Large intestine (tissue), 3 donors: ENCODE results near the gene ASMTL. TPM values are rescaled to one million over a fixed set of nuclear protein-coding genes. Genes with fewer than 3 reads are reported as not detected.
A peak's percentile ranks its signal among the peaks of the same experiment; 100 is the strongest.

ENCODE experiments used
- DNase-seq, 2 donors: peaks; one replicate each; pipeline versions ENCODE4 v3.0.0 to v3.0.0-alpha.2; 2013
- H3K27ac ChIP-seq: one replicate; pipeline ENCODE4 v1.5.1; 2013; ENCODE audit warnings: low read length
- H3K27me3 ChIP-seq: 2 replicates; pipeline ENCODE4 v1.6.1; 2013; ENCODE audit warnings: low read length; ENCODE audit not compliant: control insufficient read depth, insufficient read depth
- H3K36me3 ChIP-seq: 2 replicates; pipeline ENCODE4 v1.6.1; 2013; ENCODE audit warnings: low read length; ENCODE audit not compliant: control insufficient read depth, insufficient read depth
- H3K4me1 ChIP-seq: one replicate; pipeline ENCODE4 v1.6.1; 2013; ENCODE audit warnings: low read length; ENCODE audit not compliant: control insufficient read depth, insufficient read depth
- H3K4me3 ChIP-seq: one replicate; pipeline ENCODE4 v1.5.1; 2013; ENCODE audit warnings: low read length
- H3K9me3 ChIP-seq: one replicate; pipeline ENCODE4 v1.6.1; 2013; ENCODE audit warnings: mild to moderate bottlenecking, low read depth, low read length, moderate library complexity; ENCODE audit not compliant: control insufficient read depth
- WGBS: methylation state at CpG from one replicate; pipeline ENCODE4 v1.1.5; 2013; ENCODE audit warnings: low lambda C conversion rate; ENCODE audit not compliant: insufficient coverage; 5-methylcytosine and 5-hydroxymethylcytosine counted together
- polyA plus RNA-seq: library from polyadenylated mRNA; unstranded; fragments of 120-200 nt; gene quantifications from one replicate; pipeline ENCODE4 v1.2.1, GENCODE V29; 2013

The ASMTL gene
- polyA plus RNA-seq, 1 donor = 25.9 TPM

- Histone ChIP-seq H3K4me1 (no peaks in the 10 kb centered on the region), H3K9me3 (no peaks in the 10 kb centered on the region), H3K27ac (no peak overlapping the region), H3K4me3 (no peak overlapping the region), H3K36me3 (peaks cover 58% of the 10 kb centered on the region), H3K27me3 (no peaks in the 10 kb centered on the region)
- 93% methylated on average over 3 of the region's 30 CpGs for WGBS
- no peak for DNase-seq
These were observed 50.9 kb downstream of the ASMTL start for GRCh38 chrX:1401611-1402430.

DNA sequence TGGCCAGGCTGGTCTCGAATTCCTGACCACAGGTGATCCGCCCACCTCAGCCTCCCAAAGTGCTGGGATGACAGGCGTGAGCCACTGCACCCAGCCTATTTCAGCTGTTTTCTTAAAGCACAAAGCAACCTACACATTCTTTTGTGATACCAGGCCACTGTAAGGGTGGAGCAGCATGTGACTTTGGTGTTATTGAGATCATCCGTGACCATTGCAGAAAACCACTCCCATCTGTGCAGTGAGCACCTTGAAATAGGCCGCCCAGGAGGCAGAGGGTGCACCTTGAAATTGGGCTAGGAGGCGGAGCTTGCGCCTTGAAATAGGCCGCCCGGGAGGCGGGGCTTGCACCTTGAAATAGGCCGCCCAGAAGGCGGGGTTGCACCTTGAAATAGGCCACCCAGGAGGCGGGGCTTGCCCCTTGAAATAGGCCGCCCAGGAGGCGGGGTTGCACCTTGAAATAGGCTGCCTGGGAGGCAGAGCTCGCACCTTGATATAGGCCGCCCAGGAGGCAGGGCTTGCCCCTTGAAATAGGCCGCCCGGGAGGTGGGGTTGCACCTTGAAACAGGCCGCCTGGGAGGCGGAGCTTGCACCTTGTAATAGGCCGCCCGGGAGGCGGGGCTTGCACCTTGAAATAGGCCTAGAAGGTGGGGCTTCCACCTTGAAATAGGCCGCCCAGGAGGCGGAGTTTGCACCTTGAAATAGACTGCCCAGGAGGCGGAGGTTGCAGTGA, 51.8 kb downstream of the ASMTL start:
- peak in 1 of 2 donors; percentile 49 for DNase-seq
- no peaks in the 10 kb centered on the region for H3K27me3 ChIP-seq
- no peaks in the 10 kb centered on the region for H3K4me1 ChIP-seq
- no peak overlapping the region for H3K27ac ChIP-seq
- no peaks in the 10 kb centered on the region for H3K9me3 ChIP-seq
- WGBS = no CpG with 5 or more reads among the region's 27 CpGs
- H3K36me3 ChIP-seq = peaks cover 50% of the 10 kb centered on the region
- H3K4me3 ChIP-seq = no peak overlapping the region

DNA sequence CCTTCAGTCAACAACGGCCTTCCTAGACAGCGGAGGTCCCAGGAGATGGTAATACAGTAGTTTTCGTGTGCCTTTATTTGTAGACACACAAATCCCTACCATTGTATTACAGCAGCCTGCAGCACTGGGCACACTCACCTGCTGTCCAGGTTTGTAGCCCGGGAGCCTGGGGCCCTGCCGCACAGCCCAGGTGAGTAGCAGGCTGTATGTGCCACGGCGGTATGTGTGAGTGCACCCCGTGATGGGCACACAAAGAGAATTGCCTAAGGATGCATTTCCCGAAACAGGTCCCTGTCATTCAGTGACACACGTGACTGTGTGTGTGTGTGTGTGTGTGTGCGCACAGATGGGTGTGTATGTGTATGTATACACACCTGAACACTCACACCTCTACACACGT, 52.7 kb downstream of the ASMTL start:
- no peak overlapping the region for H3K27ac ChIP-seq
- no peak for DNase-seq
- 100% methylated on average over 1 of the region's 12 CpGs for WGBS

DNA sequence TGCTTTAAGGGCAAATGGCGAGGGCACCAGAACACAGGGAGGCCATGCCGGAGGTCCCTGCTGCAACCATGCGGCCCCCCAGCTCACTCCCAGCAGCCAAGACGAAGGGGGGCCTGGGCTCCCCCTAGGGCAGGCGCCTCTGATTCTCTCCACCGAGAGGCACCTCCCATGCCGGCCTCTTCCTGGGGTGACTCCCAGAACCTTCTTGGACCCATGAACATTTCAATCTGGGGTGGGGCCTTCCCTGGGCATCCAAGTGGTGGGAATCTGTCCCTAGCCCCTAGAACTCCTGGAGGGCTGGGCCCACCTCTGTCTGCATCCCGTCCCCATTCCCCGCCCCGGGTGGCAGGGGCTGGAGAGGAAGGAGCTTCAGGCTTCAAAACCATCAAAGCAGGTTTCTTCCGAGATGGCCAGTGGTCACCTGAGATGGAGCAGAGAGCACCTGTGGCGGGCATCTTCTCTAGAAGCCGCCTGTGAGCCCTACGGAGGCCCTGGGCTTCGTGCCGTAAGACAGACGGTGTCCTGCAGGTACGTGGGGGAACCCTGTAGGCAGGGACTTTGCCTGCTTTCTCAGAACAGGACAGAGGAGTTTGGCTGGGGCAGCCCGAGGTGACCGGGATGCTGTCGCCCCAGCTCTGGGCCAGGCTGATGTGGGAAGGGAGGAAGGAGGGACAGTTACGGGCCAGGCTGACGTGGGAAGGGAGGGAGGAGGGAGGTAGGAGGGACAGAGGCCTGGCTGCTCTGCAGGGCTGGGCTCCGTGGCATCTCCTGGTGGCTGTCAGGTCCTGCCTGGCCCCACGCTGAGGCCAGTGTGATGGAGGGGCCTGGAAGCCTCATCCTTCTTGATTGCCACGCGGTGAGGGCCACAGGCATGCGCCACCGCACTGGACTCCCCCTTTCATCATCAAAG, 54.0 kb downstream of the ASMTL start:
- no peaks in the 10 kb centered on the region for H3K27me3 ChIP-seq
- no peak overlapping the region for H3K27ac ChIP-seq
- no peak overlapping the region for H3K4me3 ChIP-seq
- no peaks in the 10 kb centered on the region for H3K9me3 ChIP-seq
- WGBS = no CpG with 5 or more reads among the region's 29 CpGs
- no peak for DNase-seq
- no peaks in the 10 kb centered on the region for H3K4me1 ChIP-seq
- peaks cover 31% of the 10 kb centered on the region for H3K36me3 ChIP-seq

More for the DNA sequence above, 52.7 kb downstream of the ASMTL start:
- Histone ChIP-seq H3K4me1 (no peaks in the 10 kb centered on the region), H3K27me3 (no peaks in the 10 kb centered on the region), H3K9me3 (no peaks in the 10 kb centered on the region), H3K4me3 (no peak overlapping the region), H3K36me3 (peaks cover 42% of the 10 kb centered on the region)

DNA sequence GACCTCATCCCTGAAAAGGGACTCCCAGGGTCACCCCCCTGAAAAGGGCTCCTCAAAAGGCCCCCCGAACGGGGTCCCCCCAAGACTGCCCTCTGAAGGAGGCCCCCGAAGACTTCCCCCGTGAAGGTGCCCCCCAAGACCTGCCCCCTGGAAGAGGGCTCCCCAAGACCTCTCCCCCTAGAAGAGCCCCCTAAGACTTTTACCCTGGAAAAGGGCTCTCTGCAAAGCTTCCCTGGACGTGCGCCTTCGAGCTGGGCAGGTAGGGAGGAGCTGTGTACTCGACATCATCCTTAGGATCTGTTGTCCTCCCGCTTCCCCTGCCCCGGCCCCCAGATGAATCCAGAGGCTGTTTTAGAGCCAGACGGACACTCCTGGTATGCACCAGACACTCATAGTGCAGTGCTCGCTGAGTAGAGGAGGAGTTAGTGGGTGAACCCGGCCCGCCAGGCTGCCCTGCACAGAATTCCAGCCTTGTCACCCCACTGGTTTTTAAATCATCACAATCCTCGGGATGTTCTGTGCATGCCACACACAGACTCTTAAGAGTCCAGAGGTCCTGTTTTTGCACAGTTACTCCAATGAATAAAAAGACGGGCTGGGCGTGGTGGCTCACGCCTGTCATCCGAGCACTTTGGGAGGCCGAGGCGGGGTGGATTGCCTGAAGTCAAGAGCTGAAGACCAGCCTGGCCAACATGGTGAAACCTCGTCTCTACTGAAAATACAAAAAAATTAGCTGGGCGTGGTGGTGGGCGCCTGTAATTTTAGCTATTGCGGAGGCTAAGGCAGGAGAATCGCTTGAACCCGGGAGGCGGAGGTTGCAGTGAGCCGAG, 55.1 kb downstream of the ASMTL start:
- no peaks in the 10 kb centered on the region for H3K9me3 ChIP-seq
- H3K4me1 ChIP-seq = no peaks in the 10 kb centered on the region
- no peak overlapping the region for H3K4me3 ChIP-seq
- no peak overlapping the region for H3K27ac ChIP-seq
- DNase-seq = no peak
- H3K36me3 ChIP-seq = peaks cover 23% of the 10 kb centered on the region
- H3K27me3 ChIP-seq = no peaks in the 10 kb centered on the region
- WGBS = no CpG with 5 or more reads among the region's 29 CpGs

- Histone ChIP-seq H3K4me3 (no peak overlapping the region), H3K9me3 (no peaks in the 10 kb centered on the region), H3K36me3 (peaks cover 23% of the 10 kb centered on the region), H3K27ac (no peak overlapping the region), H3K4me1 (no peaks in the 10 kb centered on the region), H3K27me3 (no peaks in the 10 kb centered on the region)
- DNase-seq = no peak
- WGBS = no CpG with 5 or more reads among the region's 15 CpGs
These were observed 55.7 kb downstream of the ASMTL start for GRCh38 chrX:1397001-1397400.

DNA sequence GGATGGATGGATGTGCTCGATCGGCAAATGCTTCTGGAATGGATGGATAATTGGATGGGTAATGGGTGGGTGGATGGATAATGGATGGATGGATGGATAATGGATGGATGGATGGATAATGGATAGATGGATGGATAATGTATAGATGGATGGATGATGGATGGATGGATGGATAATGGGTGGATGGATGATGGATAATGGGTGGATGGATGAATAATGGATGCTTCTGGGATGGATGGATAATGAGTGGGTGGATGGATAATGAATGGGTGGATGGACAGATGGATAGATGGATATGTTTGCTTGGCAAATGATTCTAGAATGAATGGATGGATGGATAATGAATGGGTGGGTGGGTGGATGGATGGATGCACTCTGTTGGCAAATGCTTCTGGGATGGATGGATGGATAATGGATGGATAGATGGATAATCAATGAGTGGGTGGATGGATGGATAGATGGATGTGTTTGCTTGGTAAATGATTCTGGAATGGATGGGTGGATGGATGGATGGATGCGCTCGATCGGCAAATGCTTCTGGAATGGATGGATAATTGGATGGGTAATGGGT, 57.0 kb downstream of the ASMTL start:
- Histone ChIP-seq H3K36me3 (peaks cover 19% of the 10 kb centered on the region), H3K4me1 (peaks cover 1% of the 10 kb centered on the region), H3K4me3 (no peak overlapping the region), H3K27me3 (no peaks in the 10 kb centered on the region), H3K9me3 (no peaks in the 10 kb centered on the region), H3K27ac (no peak overlapping the region)
- WGBS = 96% methylated on average over 4 of the region's 5 CpGs
- no peak for DNase-seq

DNA sequence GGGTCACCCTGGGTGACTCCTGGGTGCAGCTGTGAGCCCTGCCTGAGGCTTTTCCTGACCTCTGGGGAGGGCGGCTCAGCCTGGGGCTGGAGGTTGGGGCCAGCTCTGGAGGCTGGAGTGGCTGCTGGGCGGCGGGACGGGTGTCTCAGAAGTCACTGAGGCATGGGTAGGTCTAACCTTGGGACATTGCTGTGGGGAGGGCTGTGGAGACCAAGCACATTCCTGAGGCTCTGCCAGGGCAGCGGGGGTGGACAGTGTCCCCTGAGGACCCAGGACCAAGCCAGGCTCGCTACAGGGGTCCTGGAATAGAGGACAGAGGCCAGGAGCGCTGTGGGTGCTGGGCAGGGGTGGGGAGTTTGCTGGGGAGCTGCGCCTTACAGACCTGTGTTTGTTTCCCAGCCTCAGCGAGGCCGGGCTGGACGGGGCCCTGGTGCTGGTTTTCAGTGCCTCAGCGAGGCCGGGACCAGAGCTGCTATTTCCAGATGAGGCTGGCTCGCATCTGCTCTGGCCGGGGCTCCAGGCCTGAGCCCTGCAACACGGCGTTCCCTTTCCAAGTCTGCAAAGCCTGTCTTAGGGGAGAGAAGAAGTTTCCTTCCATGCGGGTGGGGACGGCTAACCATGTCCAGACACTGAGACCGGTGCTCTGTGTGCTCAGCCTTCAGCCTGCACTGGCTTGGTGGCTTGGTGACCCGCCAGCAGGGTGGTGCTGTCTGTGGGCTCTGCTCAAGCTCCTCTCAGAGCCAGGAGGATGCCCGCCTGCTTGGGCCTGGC, 57.8 kb downstream of the ASMTL start:
- H3K36me3 ChIP-seq = peaks cover 24% of the 10 kb centered on the region
- no peak overlapping the region for H3K4me3 ChIP-seq
- H3K27me3 ChIP-seq = no peaks in the 10 kb centered on the region
- H3K4me1 ChIP-seq = peaks cover 5% of the 10 kb centered on the region
- no peak overlapping the region for H3K27ac ChIP-seq
- H3K9me3 ChIP-seq = no peaks in the 10 kb centered on the region
- no CpG with 5 or more reads among the region's 22 CpGs for WGBS
- DNase-seq = no peak
